K562 (cell line): ENCODE measurements around the gene TRDMT1. TPM values are rescaled to one million over a fixed set of nuclear protein-coding genes. Genes with fewer than 3 reads are reported as not detected.

ENCODE experiments used
- ATF1 ChIP-seq, 2 experiments: fragments of 450-650 bp in 1 of 2; IDR thresholded peaks; 2 replicates each; pipeline ENCODE4 v1.6.1; 2016; ENCODE audit warnings: missing compliant biosample characterization in 1 of 2, missing genetic modification characterization in 1 of 2
- CSDE1 ChIP-seq, 2 experiments: fragments of 450-650 bp; IDR thresholded peaks; 2 replicates each; pipeline ENCODE4 v1.6.1; 2016; ENCODE audit warnings: mild to moderate bottlenecking in 1 of 2
- HDAC3 ChIP-seq: fragments of 450-650 bp; IDR thresholded peaks from 2 replicates; pipeline ENCODE4 v1.6.1; 2018; ENCODE audit warnings: borderline replicate concordance, mild to moderate bottlenecking, moderate library complexity; ENCODE audit not compliant: partially characterized antibody
- KLF6 ChIP-seq: fragments of 250-450 bp; sonication (Bioruptor Pico); IDR thresholded peaks from 2 replicates; pipeline ENCODE4 v1.4.0; 2020; ENCODE audit warnings: mild to moderate bottlenecking, moderate library complexity, borderline replicate concordance
- L3MBTL2 ChIP-seq: fragments of 450-650 bp; IDR thresholded peaks from 2 replicates; pipeline ENCODE4 v1.6.1; 2016; ENCODE audit warnings: mild to moderate bottlenecking, moderate library complexity
- MAFF ChIP-seq: IDR thresholded peaks from 2 replicates; pipeline ENCODE4 v1.6.1; 2012; ENCODE audit warnings: low read length, improper control_type of control experiment
- NR3C1 ChIP-seq: sonication (generic); formaldehyde crosslinking; IDR thresholded peaks from 2 replicates; pipeline ENCODE4 v1.8.1; 2022; ENCODE audit warnings: missing genetic modification reagents
- PTBP1 ChIP-seq: fragments of 200-400 bp; formaldehyde crosslinking; IDR thresholded peaks from 2 replicates; pipeline ENCODE4 v1.6.1; 2017; ENCODE audit warnings: low read depth, low read length
- RBM14 ChIP-seq: fragments of 200-400 bp; formaldehyde crosslinking; IDR thresholded peaks from 2 replicates; pipeline ENCODE4 v1.6.1; 2018; ENCODE audit warnings: low read depth, mild to moderate bottlenecking, low read length, moderate library complexity, borderline replicate concordance; ENCODE audit not compliant: insufficient read depth
- ZNF3 ChIP-seq: fragments of 250-450 bp; sonication (Bioruptor Pico); IDR thresholded peaks from 2 replicates; pipeline ENCODE4 v1.5.0; 2021; ENCODE audit warnings: mild to moderate bottlenecking, moderate library complexity
- ZNF324 ChIP-seq: fragments of 250-450 bp; sonication (Bioruptor Pico); IDR thresholded peaks from 2 replicates; pipeline ENCODE4 v1.4.0; 2020; ENCODE audit warnings: mild to moderate bottlenecking
- ZNF408 ChIP-seq: fragments of 250-450 bp; sonication (Bioruptor Pico); IDR thresholded peaks from 2 replicates; pipeline ENCODE4 v1.4.0; 2020; ENCODE audit warnings: low read depth, mild to moderate bottlenecking, moderate library complexity
- polyA plus RNA-seq, 8 experiments: library from polyadenylated mRNA; depleted of rRNA in 4 of 8; stranded (reverse) in 5 of 8; unstranded in 3 of 8; fragments of >200 nt; fragmentation: Nextera tagmentation in 2 of 8; fragmentation: Illumina TruSeq in 1 of 8; extraction: Ambion mirVana in 2 of 8; extraction: Trizol in 1 of 8; gene quantifications; 2 replicates each; pipeline versions ENCODE4 v1.2.1 to v1.2.3, GENCODE V29; 2011 to 2014; ENCODE audit warnings: inconsistent platforms in 1 of 8, missing spikeins in 1 of 8
- total RNA-seq, 7 experiments: library from RNA; depleted of rRNA in 6 of 7; stranded (reverse); fragments of >200 nt in 6 of 7; fragmentation: Illumina TruSeq in 2 of 7; extraction: Trizol in 2 of 7; gene quantifications; 2 replicates each; pipeline versions ENCODE4 v1.2.1 to v1.2.3, GENCODE V29; 2011 to 2021; ENCODE audit warnings: low replicate concordance in 1 of 7
- TF ChIP-seq, protein P1 (sequence below), 2 experiments: fragments of 450-650 bp in 1 of 2; sonication (generic) in 1 of 2; formaldehyde crosslinking in 1 of 2; IDR thresholded peaks; 2 replicates each; pipeline versions ENCODE4 v1.7.1 to v1.9.0; 2016 to 2022; ENCODE audit warnings: inconsistent platforms in 1 of 2, mild to moderate bottlenecking in 1 of 2, missing genetic modification reagents in 1 of 2
- TF ChIP-seq, protein P2 (sequence below): fragments of 250-450 bp; sonication (Bioruptor Pico); IDR thresholded peaks from 2 replicates; pipeline ENCODE4 v1.5.0; 2020; ENCODE audit warnings: mild to moderate bottlenecking
- TF ChIP-seq, protein P3 (sequence below): sonication (generic); formaldehyde crosslinking; IDR thresholded peaks from 2 replicates; pipeline ENCODE4 v1.8.1; 2023; ENCODE audit warnings: mild to moderate bottlenecking, missing genetic modification reagents

Gene TRDMT1
- total and polyA plus RNA-seq, 9 of the 15 experiments (the other 6 are each of a cell fraction or from before 2014, with no cell fraction given), result 5.4 to 12.6 (median 9.3) TPM

DNA sequence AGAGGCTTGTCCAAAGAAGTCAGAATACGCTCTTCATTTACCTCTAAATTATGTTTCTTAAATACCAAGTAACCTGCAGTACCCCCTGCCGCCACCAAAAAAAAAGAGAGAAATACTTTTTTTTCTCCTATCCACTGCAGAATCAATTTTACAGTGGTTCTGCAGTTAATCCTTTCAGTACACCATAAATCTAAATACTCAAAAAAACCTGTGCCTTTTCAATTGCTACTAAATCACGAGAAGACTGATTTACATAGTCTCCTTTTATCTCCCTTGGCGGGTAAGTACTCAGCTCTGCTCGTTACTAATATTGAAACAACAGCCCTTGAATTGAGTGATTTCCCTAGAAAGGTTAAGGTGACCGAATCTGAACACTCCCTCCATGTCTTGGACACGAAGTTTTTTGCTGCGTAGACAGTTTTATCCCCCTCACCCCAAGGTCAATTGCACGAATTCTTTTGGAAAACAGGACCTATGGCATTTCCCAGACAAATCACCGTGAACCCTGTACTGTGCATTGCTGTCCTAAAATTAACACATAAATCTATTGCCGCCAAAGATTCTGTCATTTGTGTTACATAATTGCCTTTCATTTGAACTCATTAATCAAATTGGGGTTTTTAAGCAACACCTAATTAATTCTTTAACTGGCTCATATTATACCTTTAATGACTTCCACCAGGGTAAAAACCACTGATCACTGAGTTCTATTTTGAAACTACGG lies 26.1 kb upstream of the TRDMT1 start (continued):
- TF ChIP-seq, protein P1, sequence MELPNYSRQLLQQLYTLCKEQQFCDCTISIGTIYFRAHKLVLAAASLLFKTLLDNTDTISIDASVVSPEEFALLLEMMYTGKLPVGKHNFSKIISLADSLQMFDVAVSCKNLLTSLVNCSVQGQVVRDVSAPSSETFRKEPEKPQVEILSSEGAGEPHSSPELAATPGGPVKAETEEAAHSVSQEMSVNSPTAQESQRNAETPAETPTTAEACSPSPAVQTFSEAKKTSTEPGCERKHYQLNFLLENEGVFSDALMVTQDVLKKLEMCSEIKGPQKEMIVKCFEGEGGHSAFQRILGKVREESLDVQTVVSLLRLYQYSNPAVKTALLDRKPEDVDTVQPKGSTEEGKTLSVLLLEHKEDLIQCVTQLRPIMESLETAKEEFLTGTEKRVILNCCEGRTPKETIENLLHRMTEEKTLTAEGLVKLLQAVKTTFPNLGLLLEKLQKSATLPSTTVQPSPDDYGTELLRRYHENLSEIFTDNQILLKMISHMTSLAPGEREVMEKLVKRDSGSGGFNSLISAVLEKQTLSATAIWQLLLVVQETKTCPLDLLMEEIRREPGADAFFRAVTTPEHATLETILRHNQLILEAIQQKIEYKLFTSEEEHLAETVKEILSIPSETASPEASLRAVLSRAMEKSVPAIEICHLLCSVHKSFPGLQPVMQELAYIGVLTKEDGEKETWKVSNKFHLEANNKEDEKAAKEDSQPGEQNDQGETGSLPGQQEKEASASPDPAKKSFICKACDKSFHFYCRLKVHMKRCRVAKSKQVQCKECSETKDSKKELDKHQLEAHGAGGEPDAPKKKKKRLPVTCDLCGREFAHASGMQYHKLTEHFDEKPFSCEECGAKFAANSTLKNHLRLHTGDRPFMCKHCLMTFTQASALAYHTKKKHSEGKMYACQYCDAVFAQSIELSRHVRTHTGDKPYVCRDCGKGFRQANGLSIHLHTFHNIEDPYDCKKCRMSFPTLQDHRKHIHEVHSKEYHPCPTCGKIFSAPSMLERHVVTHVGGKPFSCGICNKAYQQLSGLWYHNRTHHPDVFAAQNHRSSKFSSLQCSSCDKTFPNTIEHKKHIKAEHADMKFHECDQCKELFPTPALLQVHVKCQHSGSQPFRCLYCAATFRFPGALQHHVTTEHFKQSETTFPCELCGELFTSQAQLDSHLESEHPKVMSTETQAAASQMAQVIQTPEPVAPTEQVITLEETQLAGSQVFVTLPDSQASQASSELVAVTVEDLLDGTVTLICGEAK (IDR thresholded peaks at IDR 0.05), result peak; percentile 69
- TF ChIP-seq, protein P1 (CRISPR knock-in tag; IDR thresholded peaks at IDR 0.05), result no peak
- TF ChIP-seq ATF1 (CRISPR knock-in tag; IDR thresholded peaks at IDR 0.05) (no peak), ATF1 (tag; IDR thresholded peaks at IDR 0.05) (no peak), RBM14 (no peak), HDAC3 (no peak), NR3C1 (CRISPR knock-in tag) (no peak), KLF6 (CRISPR knock-in tag) (0 out of 2 replicates have a peak, but pooled peaks have one; percentile 51), PTBP1 (no peak), L3MBTL2 (peak; percentile 8; the same call in 1 of the 2 replicates), MAFF (peak; percentile 98), CSDE1 (IDR thresholded peaks at IDR 0.05) (no peak), ZNF408 (no peak), ZNF324 (no peak), ZNF3 (CRISPR knock-in tag) (0 out of 2 replicates have a peak, but pooled peaks have one; percentile 13)
- TF ChIP-seq, protein P2, sequence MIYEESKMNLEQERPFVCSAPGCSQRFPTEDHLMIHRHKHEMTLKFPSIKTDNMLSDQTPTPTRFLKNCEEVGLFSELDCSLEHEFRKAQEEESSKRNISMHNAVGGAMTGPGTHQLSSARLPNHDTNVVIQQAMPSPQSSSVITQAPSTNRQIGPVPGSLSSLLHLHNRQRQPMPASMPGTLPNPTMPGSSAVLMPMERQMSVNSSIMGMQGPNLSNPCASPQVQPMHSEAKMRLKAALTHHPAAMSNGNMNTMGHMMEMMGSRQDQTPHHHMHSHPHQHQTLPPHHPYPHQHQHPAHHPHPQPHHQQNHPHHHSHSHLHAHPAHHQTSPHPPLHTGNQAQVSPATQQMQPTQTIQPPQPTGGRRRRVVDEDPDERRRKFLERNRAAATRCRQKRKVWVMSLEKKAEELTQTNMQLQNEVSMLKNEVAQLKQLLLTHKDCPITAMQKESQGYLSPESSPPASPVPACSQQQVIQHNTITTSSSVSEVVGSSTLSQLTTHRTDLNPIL (CRISPR knock-in tag), result 0 out of 2 replicates have a peak, but pooled peaks have one; percentile 31
- TF ChIP-seq, protein P3, sequence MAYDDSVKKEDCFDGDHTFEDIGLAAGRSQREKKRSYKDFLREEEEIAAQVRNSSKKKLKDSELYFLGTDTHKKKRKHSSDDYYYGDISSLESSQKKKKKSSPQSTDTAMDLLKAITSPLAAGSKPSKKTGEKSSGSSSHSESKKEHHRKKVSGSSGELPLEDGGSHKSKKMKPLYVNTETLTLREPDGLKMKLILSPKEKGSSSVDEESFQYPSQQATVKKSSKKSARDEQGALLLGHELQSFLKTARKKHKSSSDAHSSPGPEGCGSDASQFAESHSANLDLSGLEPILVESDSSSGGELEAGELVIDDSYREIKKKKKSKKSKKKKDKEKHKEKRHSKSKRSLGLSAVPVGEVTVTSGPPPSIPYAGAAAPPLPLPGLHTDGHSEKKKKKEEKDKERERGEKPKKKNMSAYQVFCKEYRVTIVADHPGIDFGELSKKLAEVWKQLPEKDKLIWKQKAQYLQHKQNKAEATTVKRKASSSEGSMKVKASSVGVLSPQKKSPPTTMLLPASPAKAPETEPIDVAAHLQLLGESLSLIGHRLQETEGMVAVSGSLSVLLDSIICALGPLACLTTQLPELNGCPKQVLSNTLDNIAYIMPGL (CRISPR knock-in tag), result 0 out of 2 replicates have a peak, but pooled peaks have one; percentile 25
